A549 (cell line): ENCODE data around the gene UPK1A. TPM values are rescaled to one million over a fixed set of nuclear protein-coding genes. Genes with fewer than 3 reads are reported as not detected.

ENCODE experiments used
- ATAC-seq, 2 experiments: fragments of 200-7000 bp in 1 of 2; fragments of >200 bp in 1 of 2; cut with Nextera tagmentation in 1 of 2; cut with Tn5 transposase in 1 of 2; 3 replicates each; pipeline versions ENCODE4 v1.8.0 to v1.9.1; 2018 to 2020; ENCODE audit warnings: mild to moderate bottlenecking in 1 of 2, moderate library complexity in 1 of 2
- CTCF ChIA-PET: fragments of 300-600 bp; sonication (Branson Sonifier 250); formaldehyde crosslinking; extraction: SDS; loops from one replicate; lab custom pipeline; 2021; ENCODE audit warnings: antibody characterized with exemption, inconsistent platforms; lab: Yijun Ruan, JAX
- POLR2A ChIA-PET: fragments of 350-600 bp; formaldehyde crosslinking; extraction: SDS; loops from one replicate; lab custom pipeline; 2021; ENCODE audit warnings: antibody characterized with exemption, inconsistent platforms; lab: Yijun Ruan, JAX
- DNase-seq, 2 experiments: peaks; one replicate each; pipeline versions ENCODE4 v3.0.0 to v3.0.0-alpha.2; 2011 to 2016; ENCODE audit warnings: low read depth in 1 of 2, low spot score in 1 of 2
- FAIRE-seq: peaks from 2 replicates; lab custom pipeline; 2011; peaks lifted over from hg19 to GRCh38; lab: Jason Lieb, UNC
- H3K27ac ChIP-seq, 2 experiments: fragments of >200 bp; sonication (Bioruptor Twin); formaldehyde crosslinking; 3 replicates each; pipeline ENCODE4 v1.5.1; 2016 to 2017
- H3K4me1 ChIP-seq: fragments of >200 bp; sonication (Bioruptor Twin); formaldehyde crosslinking; 3 replicates; pipeline ENCODE4 v1.6.1; 2016
- H3K4me2 ChIP-seq: fragments of >200 bp; sonication (Bioruptor Twin); formaldehyde crosslinking; 3 replicates; pipeline ENCODE4 v1.6.1; 2016
- H3K4me3 ChIP-seq: fragments of >200 bp; sonication (Bioruptor Twin); formaldehyde crosslinking; 3 replicates; pipeline ENCODE4 v1.5.1; 2016
- H3K9me3 ChIP-seq: fragments of >200 bp; sonication (Bioruptor Twin); formaldehyde crosslinking; 3 replicates; pipeline ENCODE4 v1.6.1; 2016
- CBX8 ChIP-seq: fragments of 200-600 bp; sonication (generic); IDR thresholded peaks from 2 replicates; pipeline ENCODE4 v1.6.1; 2016
- CEBPB ChIP-seq, 2 experiments: fragments of >200 bp in 1 of 2; sonication (Bioruptor Twin) in 1 of 2; formaldehyde crosslinking in 1 of 2; IDR thresholded peaks; 2 replicates each; pipeline ENCODE4 v1.6.1; 2012 to 2016
- CHD2 ChIP-seq: fragments of 150-350 bp; IDR thresholded peaks from 2 replicates; pipeline ENCODE4 v1.6.1; 2014; ENCODE audit warnings: low read length; ENCODE audit not compliant: partially characterized antibody
- EHF ChIP-seq: fragments of 250-450 bp; sonication (Bioruptor Pico); IDR thresholded peaks from 2 replicates; pipeline ENCODE4 v1.5.0; 2020; ENCODE audit warnings: mild to moderate bottlenecking
- EP300 ChIP-seq, 2 experiments: fragments of >200 bp; sonication (Bioruptor Twin); formaldehyde crosslinking; IDR thresholded peaks; 2 replicates in 1 of 2; 3 replicates in 1 of 2; pipeline ENCODE4 v1.6.1; 2016 to 2017
- ESRRA ChIP-seq: fragments of 150-350 bp; IDR thresholded peaks from 2 replicates; pipeline ENCODE4 v1.6.1; 2014; ENCODE audit warnings: mild to moderate bottlenecking, low read length, borderline replicate concordance
- FOSB ChIP-seq: fragments of 250-450 bp; sonication (Bioruptor Pico); IDR thresholded peaks from 2 replicates; pipeline ENCODE4 v1.5.0; 2020; ENCODE audit warnings: mild to moderate bottlenecking, moderate library complexity
- FOXS1 ChIP-seq: fragments of 250-450 bp; sonication (Bioruptor Pico); IDR thresholded peaks from 2 replicates; pipeline ENCODE4 v1.5.0; 2020; ENCODE audit warnings: mild to moderate bottlenecking, moderate library complexity
- GATA3 ChIP-seq: IDR thresholded peaks from 2 replicates; pipeline ENCODE4 v1.6.1; 2012; ENCODE audit warnings: borderline replicate concordance
- HOXA7 ChIP-seq: fragments of 250-450 bp; sonication (Bioruptor Pico); IDR thresholded peaks from 2 replicates; pipeline ENCODE4 v1.5.0; 2020; ENCODE audit warnings: mild to moderate bottlenecking, moderate library complexity
- HOXB13 ChIP-seq: fragments of 250-450 bp; sonication (Bioruptor Pico); IDR thresholded peaks from 2 replicates; pipeline ENCODE4 v1.5.0; 2020; ENCODE audit warnings: low read depth, mild to moderate bottlenecking, moderate library complexity
- JUN ChIP-seq, 2 experiments: fragments of >200 bp; sonication (Bioruptor Twin); formaldehyde crosslinking; IDR thresholded peaks; 2 replicates in 1 of 2; 3 replicates in 1 of 2; pipeline ENCODE4 v1.6.1; 2016 to 2017
- JUNB ChIP-seq: fragments of >200 bp; sonication (Bioruptor Twin); formaldehyde crosslinking; IDR thresholded peaks from 2 replicates; pipeline ENCODE4 v1.6.1; 2016
- KDM1A ChIP-seq: fragments of 200-600 bp; sonication (generic); IDR thresholded peaks from 2 replicates; pipeline ENCODE4 v1.6.1; 2016; ENCODE audit warnings: low read depth, mild to moderate bottlenecking
- KDM5A ChIP-seq: fragments of 200-600 bp; sonication (generic); IDR thresholded peaks from 2 replicates; pipeline ENCODE4 v1.6.1; 2016; ENCODE audit warnings: antibody characterized with exemption, mild to moderate bottlenecking
- MYC ChIP-seq: IDR thresholded peaks from 2 replicates; pipeline ENCODE4 v1.6.1; 2012; ENCODE audit warnings: mild to moderate bottlenecking, inconsistent platforms, low read length, improper control_type of control experiment, borderline replicate concordance
- NFE2L2 ChIP-seq: fragments of 150-350 bp; conservative IDR thresholded peaks from 2 replicates; pipeline ENCODE4 v1.6.1; 2014; ENCODE audit warnings: low read length
- NPAS2 ChIP-seq: fragments of 250-450 bp; sonication (Bioruptor Pico); IDR thresholded peaks from 2 replicates; pipeline ENCODE4 v1.8.0; 2022; ENCODE audit warnings: mild to moderate bottlenecking, moderate library complexity, borderline replicate concordance
- NR3C1 ChIP-seq: fragments of >200 bp; sonication (Bioruptor Twin); formaldehyde crosslinking; IDR thresholded peaks from 3 replicates; pipeline ENCODE4 v1.6.1; 2017
- PHF8 ChIP-seq: fragments of 200-600 bp; sonication (generic); IDR thresholded peaks from 2 replicates; pipeline ENCODE4 v1.6.1; 2016; ENCODE audit warnings: low read depth, mild to moderate bottlenecking, antibody characterized with exemption, moderate library complexity, borderline replicate concordance
- POLR2AphosphoS2 ChIP-seq: conservative IDR thresholded peaks from 2 replicates; pipeline ENCODE4 v1.6.1; 2012; ENCODE audit warnings: low read length, improper control_type of control experiment, inconsistent platforms
- RAD21 ChIP-seq, 2 experiments: fragments of >200 bp in 1 of 2; sonication (Bioruptor Twin) in 1 of 2; formaldehyde crosslinking in 1 of 2; IDR thresholded peaks in 1 of 2; conservative IDR thresholded peaks in 1 of 2; 2 replicates in 1 of 2; 3 replicates in 1 of 2; pipeline ENCODE4 v1.6.1; 2012 to 2018; ENCODE audit warnings: inconsistent platforms in 1 of 2
- RARB ChIP-seq: fragments of 250-450 bp; sonication (Bioruptor Pico); IDR thresholded peaks from 2 replicates; pipeline ENCODE4 v1.8.0; 2021; ENCODE audit warnings: mild to moderate bottlenecking, moderate library complexity
- RCOR1 ChIP-seq: fragments of 150-350 bp; IDR thresholded peaks from 2 replicates; pipeline ENCODE4 v1.6.1; 2014; ENCODE audit warnings: antibody characterized with exemption, low read length, low read depth
- RNF2 ChIP-seq: fragments of 200-600 bp; sonication (generic); IDR thresholded peaks from 2 replicates; pipeline ENCODE4 v1.6.1; 2016; ENCODE audit warnings: low read depth, mild to moderate bottlenecking, antibody characterized with exemption, moderate library complexity, borderline replicate concordance
- TFCP2L1 ChIP-seq: fragments of 250-450 bp; sonication (Bioruptor Pico); IDR thresholded peaks from 2 replicates; pipeline ENCODE4 v1.5.0; 2021; ENCODE audit warnings: mild to moderate bottlenecking
- USF2 ChIP-seq: fragments of 450-650 bp; IDR thresholded peaks from 2 replicates; pipeline ENCODE4 v1.6.1; 2014; ENCODE audit warnings: antibody characterized with exemption
- ZC3H11A ChIP-seq: fragments of 450-650 bp; IDR thresholded peaks from 2 replicates; pipeline ENCODE4 v1.6.1; 2014; ENCODE audit warnings: antibody characterized with exemption, mild to moderate bottlenecking
- ZFP36 ChIP-seq: fragments of 450-650 bp; IDR thresholded peaks from 2 replicates; pipeline ENCODE4 v1.6.1; 2014; ENCODE audit warnings: borderline replicate concordance; ENCODE audit not compliant: partially characterized antibody
- ZNF302 ChIP-seq: fragments of 250-450 bp; sonication (Bioruptor Pico); IDR thresholded peaks from 2 replicates; pipeline ENCODE4 v1.9.0; 2021; ENCODE audit warnings: inconsistent platforms, mild to moderate bottlenecking, moderate library complexity
- WGBS: methylation state at CpG from one replicate; pipeline ENCODE4 v1.1.6; 2017; ENCODE audit errors: missing lambda C conversion rate; 5-methylcytosine and 5-hydroxymethylcytosine counted together
- polyA plus RNA-seq, 4 experiments: library from polyadenylated mRNA; depleted of rRNA in 3 of 4; stranded (reverse); fragments of >200 nt; fragmentation: RNase III in 1 of 4; extraction: RNeasy Plus Mini Kit Qiagen cat#74134 plus additional on column Dnase treatment in 1 of 4; gene quantifications; 2 replicates in 3 of 4; 3 replicates in 1 of 4; pipeline ENCODE4 v1.2.3, GENCODE V29; 2011 to 2017
- TF ChIP-seq, protein P1 (sequence below): fragments of 150-350 bp; IDR thresholded peaks from 2 replicates; pipeline ENCODE4 v1.6.1; 2014; ENCODE audit warnings: low read depth, mild to moderate bottlenecking, low read length
- TF ChIP-seq, protein P2 (sequence below): fragments of 250-450 bp; sonication (Bioruptor Pico); IDR thresholded peaks from 2 replicates; pipeline ENCODE4 v1.5.0; 2021; ENCODE audit warnings: mild to moderate bottlenecking, moderate library complexity, borderline replicate concordance
- TF ChIP-seq, protein P3 (sequence below): fragments of 200-600 bp; sonication (generic); IDR thresholded peaks from 2 replicates; pipeline ENCODE4 v1.6.1; 2016; ENCODE audit warnings: antibody characterized with exemption, mild to moderate bottlenecking, moderate library complexity

The UPK1A gene
- polyA plus RNA-seq, 2 of the 4 experiments (the other 2 are of a cell fraction): 0.44 to 0.78 TPM

DNA sequence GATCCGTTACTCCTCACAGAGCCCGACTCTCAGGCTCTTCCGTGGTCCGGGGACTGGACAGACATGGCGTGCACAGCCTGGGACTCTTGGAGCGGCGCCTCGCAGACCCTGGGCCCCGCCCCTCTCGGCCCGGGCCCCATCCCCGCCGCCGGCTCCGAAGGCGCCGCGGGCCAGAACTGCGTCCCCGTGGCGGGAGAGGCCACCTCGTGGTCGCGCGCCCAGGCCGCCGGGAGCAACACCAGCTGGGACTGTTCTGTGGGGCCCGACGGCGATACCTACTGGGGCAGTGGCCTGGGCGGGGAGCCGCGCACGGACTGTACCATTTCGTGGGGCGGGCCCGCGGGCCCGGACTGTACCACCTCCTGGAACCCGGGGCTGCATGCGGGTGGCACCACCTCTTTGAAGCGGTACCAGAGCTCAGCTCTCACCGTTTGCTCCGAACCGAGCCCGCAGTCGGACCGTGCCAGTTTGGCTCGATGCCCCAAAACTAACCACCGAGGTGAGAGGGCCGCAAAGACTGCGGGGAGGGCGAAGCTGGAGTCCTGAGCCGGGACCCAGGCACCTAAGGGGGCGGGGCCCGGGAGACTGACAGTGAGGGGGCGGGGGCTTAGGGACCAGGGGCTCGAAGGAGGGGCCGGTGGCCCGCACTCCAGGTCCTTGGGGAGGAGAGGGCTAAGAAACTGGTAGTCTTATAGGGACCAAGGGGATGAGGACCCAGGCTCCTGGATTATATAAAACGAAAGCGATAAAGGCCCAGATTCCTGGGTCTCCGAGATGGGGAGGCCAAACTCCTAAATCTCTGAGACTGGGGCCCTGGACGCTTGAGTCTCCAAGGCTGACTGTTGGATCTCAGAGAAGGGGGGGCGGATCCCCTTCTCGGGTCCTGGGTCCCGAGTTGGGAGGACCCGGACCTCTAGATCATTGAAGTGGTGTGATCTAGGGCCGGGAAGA, 22.8 kb upstream of the UPK1A start:
- H3K4me1 ChIP-seq: peaks cover 18% of the 10 kb centered on the region; the same call in 2 of the 3 replicates
- peak overlapping the region; percentile 98 for H3K4me2 ChIP-seq
- no peak for FAIRE-seq
- POLR2A ChIA-PET: interaction anchor here (0.5 to 2.2 kb wide), 14 partner anchors 9 to 105 kb away, joined by 3 to 10 read pairs (median 4); partner anchors contain the start of genes HAUS5, LIN37, PSENEN and RBM42
- H3K27ac ChIP-seq: peak overlapping the region; percentile 75 to 89
- WGBS: 2% methylated on average over 38 of the region's 69 CpGs
- peak overlapping the region; percentile 61 for H3K4me3 ChIP-seq
- CTCF ChIA-PET: interaction anchor here (0.6 to 4.2 kb wide), 21 partner anchors 8 to 323 kb away, joined by 3 to 28 read pairs (median 4); partner anchors contain the start of genes HAUS5, RBM42 and U2AF1L4
- ATAC-seq: peak; percentile 61 to 75
- H3K9me3 ChIP-seq: no peaks in the 10 kb centered on the region
- DNase-seq: peak; percentile 94 to 99
- TF ChIP-seq CEBPB (IDR thresholded peaks at IDR 0.05): no peak
- peak; percentile 91 for TF ChIP-seq GATA3
- TF ChIP-seq NPAS2 (CRISPR knock-in tag): no peak
- TF ChIP-seq JUNB: no peak
- TF ChIP-seq RARB (CRISPR knock-in tag): no peak
- no peak for TF ChIP-seq POLR2AphosphoS2
- no peak for TF ChIP-seq KDM5A
- TF ChIP-seq PHF8: peak; percentile 90
- TF ChIP-seq NFE2L2: no peak
- TF ChIP-seq CHD2: peak; percentile 48
- no peak for TF ChIP-seq HOXB13 (CRISPR knock-in tag)
- TF ChIP-seq, protein P1, sequence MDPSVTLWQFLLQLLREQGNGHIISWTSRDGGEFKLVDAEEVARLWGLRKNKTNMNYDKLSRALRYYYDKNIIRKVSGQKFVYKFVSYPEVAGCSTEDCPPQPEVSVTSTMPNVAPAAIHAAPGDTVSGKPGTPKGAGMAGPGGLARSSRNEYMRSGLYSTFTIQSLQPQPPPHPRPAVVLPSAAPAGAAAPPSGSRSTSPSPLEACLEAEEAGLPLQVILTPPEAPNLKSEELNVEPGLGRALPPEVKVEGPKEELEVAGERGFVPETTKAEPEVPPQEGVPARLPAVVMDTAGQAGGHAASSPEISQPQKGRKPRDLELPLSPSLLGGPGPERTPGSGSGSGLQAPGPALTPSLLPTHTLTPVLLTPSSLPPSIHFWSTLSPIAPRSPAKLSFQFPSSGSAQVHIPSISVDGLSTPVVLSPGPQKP: no peak
- no peak for TF ChIP-seq RCOR1
- TF ChIP-seq ZC3H11A: no peak
- TF ChIP-seq, protein P2, sequence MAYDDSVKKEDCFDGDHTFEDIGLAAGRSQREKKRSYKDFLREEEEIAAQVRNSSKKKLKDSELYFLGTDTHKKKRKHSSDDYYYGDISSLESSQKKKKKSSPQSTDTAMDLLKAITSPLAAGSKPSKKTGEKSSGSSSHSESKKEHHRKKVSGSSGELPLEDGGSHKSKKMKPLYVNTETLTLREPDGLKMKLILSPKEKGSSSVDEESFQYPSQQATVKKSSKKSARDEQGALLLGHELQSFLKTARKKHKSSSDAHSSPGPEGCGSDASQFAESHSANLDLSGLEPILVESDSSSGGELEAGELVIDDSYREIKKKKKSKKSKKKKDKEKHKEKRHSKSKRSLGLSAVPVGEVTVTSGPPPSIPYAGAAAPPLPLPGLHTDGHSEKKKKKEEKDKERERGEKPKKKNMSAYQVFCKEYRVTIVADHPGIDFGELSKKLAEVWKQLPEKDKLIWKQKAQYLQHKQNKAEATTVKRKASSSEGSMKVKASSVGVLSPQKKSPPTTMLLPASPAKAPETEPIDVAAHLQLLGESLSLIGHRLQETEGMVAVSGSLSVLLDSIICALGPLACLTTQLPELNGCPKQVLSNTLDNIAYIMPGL: no peak; the same call in 1 of the 2 replicates
- TF ChIP-seq, protein P3, sequence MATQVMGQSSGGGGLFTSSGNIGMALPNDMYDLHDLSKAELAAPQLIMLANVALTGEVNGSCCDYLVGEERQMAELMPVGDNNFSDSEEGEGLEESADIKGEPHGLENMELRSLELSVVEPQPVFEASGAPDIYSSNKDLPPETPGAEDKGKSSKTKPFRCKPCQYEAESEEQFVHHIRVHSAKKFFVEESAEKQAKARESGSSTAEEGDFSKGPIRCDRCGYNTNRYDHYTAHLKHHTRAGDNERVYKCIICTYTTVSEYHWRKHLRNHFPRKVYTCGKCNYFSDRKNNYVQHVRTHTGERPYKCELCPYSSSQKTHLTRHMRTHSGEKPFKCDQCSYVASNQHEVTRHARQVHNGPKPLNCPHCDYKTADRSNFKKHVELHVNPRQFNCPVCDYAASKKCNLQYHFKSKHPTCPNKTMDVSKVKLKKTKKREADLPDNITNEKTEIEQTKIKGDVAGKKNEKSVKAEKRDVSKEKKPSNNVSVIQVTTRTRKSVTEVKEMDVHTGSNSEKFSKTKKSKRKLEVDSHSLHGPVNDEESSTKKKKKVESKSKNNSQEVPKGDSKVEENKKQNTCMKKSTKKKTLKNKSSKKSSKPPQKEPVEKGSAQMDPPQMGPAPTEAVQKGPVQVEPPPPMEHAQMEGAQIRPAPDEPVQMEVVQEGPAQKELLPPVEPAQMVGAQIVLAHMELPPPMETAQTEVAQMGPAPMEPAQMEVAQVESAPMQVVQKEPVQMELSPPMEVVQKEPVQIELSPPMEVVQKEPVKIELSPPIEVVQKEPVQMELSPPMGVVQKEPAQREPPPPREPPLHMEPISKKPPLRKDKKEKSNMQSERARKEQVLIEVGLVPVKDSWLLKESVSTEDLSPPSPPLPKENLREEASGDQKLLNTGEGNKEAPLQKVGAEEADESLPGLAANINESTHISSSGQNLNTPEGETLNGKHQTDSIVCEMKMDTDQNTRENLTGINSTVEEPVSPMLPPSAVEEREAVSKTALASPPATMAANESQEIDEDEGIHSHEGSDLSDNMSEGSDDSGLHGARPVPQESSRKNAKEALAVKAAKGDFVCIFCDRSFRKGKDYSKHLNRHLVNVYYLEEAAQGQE: no peak
- TF ChIP-seq ZFP36: no peak
- TF ChIP-seq TFCP2L1 (CRISPR knock-in tag): no peak
- TF ChIP-seq HOXA7 (CRISPR knock-in tag): no peak
- 0 out of 5 replicates have a peak, but pooled peaks of 1 of the 2 experiments have one; percentile 19 for TF ChIP-seq RAD21 (conservative IDR thresholded peaks at IDR 0.05 in 1 of 2, IDR thresholded peaks at IDR 0.05 in 1 of 2)
- TF ChIP-seq MYC: peak; percentile 46; the same call in 1 of the 2 replicates
- TF ChIP-seq NR3C1: no peak
- no peak for TF ChIP-seq EP300 (IDR thresholded peaks at IDR 0.05)
- no peak for TF ChIP-seq CBX8
- peak; percentile 26; the same call in 1 of the 2 replicates for TF ChIP-seq ESRRA
- TF ChIP-seq JUN (IDR thresholded peaks at IDR 0.05): peak; percentile 90 to 97
- no peak for TF ChIP-seq RNF2
- TF ChIP-seq KDM1A: no peak
- no peak for TF ChIP-seq USF2
- no peak for TF ChIP-seq FOXS1 (CRISPR knock-in tag)
- TF ChIP-seq ZNF302 (CRISPR knock-in tag): no peak
- no peak for TF ChIP-seq FOSB
- TF ChIP-seq EHF (CRISPR knock-in tag): no peak
